Stimulated activated CD8-positive, alpha-beta memory T cell treated with anti-CD3 and anti-CD28 coated beads, Interleukin-2, amount 100 ng/mL, for 1 hour (primary cell): ENCODE measurements around the gene DMD.

Source experiments
- DNase-seq, 2 donors: peaks; one replicate each; pipeline ENCODE4 v3.0.0-alpha.2; 2020; ENCODE audit warnings: low read depth in 2 of 2

The DMD gene

DNA sequence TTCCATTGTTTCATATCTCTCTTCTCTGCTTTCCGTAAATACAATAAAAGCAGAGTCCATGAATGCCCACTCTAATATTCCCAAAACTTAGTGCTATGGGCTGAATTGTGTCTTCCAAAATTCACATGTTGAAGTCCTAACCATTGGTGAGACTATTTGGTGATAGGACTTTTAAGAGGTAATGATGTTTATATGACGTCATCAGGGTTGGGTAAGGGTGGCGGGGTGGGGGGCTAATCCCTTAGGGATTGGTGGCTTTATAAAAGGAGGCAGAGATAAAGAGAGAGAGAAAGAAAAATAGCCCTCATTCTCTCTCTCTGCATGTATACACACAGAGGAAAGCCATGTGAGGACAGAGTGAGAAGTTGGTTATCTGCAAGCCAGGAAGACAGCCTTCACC is 722.2 kb downstream of the DMD start:
- DNase-seq, result no peak

DNA sequence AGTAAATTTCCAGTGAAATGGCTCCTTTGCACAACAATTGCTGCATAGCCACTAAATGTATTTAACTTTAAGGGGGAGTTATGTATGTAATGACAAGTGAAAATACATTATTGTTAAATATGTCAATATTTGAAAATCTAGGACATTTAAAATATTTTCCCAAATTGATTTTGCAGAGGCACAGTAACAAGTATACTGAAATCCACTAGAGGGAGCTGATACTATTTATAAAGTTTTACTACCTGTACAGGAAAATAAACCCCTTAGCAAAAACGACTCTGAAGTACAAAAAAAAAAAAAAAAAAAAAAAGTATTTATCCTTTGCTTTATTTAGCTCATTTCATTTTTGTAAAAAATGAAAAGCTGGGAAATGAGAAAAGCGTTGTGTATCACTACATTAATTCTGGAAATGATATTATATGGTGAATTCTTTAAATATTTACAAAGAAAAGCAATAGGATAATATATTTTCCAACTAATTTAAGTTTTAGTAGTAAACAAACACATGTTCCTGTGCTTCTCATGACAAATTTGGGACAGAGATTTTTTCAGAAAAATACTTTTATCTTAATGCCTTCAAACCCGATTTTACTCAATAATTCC is 727.7 kb downstream of the DMD start:
- DNase-seq, result no peak

DNA sequence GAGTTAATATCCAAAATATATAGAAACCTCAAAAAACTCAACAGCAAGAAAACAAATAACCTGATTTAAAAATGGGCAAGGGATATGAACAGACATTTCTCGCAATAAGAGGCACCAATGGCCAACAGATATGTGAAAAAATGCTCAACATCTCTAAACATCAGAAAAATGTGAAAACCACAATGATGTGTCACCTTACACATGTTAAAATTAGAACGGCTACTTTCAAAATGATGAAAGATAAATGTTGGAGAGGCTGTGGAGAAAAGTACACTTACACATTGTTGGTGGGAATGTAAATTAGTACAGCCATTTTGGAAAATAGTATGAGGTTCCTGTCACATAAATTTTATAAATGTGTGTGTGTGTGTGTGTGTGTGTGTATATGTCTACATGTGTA is 731.3 kb downstream of the DMD start:
- no peak for DNase-seq

DNA sequence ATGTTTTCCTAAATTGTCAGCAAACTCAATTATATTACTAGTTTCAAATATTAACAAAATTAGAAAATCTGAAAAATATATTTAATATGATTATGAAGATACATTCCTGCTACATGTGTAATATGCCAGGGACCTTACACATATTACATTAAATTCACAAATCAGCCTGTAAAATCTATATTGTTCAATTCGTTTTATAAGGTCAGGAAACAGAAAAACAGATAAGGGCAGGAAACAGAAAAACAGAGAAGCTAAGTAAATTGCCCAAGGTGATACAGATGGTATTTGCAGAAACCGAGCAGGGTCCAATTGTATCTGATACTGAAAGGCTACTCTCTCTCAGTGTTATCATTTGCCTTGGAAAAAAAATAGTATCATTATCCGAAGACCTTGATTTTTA is 739.0 kb downstream of the DMD start:
- no peak for DNase-seq

DNA sequence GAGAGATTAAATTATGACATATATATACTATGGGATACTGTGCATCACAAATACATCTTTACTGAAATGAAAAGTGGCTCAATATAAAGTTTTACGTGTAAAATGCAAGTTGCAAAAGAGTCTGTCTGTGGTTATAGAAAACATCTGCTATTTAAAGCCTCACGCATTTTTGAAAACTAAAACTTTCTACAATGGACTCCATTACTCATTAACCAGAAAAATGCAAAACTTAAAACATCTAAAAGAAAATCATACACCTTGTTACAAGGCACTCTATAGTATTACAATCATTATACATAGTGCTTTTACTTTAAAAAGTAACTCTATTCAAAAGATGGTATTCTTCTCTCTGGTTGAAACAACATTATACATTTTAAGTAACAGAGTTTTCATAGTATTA is 755.6 kb downstream of the DMD start:
- DNase-seq, result no peak

DNA sequence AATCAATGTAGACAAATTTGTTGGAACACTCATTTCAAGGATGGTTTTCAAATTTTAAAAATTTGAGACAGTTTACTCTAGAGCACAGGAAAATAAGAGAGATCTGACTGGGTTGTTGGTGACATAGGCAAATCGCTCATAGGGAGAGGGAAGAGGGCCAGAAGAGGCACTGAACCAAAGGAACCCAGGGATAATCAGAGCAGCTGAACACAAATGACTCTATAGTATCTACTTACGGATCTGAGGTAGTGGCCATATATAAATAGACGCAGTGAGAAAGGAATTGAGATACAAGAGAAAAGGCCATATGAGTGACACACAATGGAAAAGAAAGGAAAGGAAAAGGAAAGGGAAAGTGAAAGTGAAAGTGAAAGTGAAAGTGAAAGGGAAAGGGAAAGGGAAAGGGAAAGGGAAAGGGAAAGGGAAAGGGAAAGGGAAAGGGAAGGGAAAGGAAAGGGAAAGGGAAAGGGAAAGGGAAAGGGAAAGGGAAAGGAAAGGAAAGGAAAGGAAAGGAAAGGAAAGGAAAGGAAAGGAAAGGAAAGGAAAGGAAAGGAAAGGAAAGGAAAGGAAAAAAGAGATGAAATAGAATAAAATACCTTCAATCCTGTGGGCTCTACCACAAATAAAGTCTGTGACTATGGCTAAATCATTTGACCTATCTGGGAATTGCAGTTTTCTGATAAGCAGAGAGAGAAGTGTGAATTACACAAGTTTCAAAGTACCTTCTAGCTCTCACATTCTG is 759.2 kb downstream of the DMD start:
- DNase-seq, result no peak

DNA sequence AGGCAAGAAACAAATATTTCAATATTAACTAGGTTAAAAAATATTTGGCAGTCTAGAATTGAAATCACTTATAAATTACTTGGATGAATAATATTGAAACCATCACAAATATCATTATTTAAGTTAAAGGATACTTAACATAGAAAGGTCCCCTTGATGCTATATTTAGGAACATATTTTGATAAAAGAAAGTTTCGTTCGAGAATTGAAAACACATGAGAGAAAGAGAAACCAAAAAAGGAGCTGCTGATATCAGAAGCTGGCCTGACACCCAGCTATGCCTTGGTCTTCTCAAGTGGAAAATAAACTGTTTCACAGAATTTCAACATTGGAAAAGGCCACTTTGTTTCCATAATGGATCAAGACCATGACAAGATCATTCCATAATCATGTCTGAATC is 762.4 kb downstream of the DMD start:
- DNase-seq, result no peak

DNA sequence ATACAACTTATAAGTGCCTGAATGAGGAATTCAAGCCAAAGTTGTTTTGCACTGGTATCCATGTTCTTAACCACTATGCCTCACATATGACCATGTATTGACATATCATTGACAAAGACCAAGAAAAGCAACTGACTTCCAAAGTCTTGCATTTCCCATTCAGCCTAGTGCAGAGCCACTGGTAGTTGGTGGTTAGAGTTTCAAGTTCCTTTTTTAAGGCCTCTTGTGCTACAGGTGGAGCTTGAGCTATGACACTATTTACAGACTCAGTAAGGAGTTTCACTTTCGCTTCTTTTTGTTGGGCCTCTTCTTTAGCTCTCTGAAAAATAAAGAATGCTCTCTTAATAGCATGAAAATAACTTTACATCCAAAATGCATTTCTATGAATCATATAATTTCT is 763.0 kb downstream of the DMD start:
- no peak for DNase-seq

DNA sequence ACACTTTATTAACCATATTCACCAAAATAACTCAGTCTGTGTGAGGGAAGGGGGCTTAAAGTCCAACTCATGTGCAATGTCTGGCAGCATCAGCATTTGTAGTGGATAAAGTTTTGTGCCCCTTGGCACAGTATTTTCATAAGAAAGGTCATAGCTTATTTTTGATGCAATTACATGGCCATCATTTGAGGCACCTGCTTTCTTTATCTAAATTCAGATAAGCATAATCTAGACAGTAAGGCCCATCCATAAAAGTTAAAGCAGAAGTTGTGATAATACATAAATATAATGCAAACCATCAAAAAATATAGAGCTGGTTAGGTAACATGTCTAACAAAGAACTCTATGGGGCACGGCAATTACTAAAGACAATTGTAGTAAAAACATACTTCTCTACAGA is 763.7 kb downstream of the DMD start:
- DNase-seq, result no peak

DNA sequence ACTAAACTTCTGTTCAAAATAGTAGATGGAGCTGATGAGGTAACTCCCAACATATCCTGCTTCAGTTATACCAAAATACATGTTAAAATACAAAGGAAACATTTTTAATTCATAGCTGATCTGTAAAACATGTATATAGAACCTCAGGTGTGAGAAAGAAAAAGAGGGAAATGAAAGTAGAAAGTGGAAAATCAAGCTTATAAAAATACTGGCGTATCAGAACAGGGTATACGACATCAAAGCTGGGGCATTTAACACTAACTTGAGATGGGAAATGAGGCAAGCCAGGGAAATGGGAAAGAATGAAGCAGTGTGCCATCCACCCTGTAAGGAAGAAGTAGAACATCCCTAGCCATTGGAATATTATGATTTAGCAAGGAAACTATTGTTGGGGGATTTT is 767.5 kb downstream of the DMD start:
- DNase-seq, result no peak

DNA sequence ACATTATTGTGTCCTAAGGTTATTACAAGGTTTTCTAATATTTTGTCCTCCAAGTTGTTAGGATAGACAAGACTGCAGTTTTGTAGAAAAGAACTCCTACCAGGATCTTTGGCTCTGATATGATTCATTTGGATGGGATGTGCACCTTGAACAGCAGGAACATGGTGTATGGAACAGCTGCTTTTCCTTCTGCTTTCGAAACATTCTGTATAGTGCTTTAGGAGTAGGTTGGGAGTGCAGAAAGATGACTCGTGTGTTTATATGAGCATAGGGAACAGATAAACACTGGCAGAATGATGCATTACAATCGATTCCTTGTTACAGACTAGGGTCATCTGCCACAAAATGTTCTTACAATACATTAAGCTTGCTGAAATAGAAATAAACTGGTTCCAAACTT is 790.1 kb downstream of the DMD start:
- no peak for DNase-seq

DNA sequence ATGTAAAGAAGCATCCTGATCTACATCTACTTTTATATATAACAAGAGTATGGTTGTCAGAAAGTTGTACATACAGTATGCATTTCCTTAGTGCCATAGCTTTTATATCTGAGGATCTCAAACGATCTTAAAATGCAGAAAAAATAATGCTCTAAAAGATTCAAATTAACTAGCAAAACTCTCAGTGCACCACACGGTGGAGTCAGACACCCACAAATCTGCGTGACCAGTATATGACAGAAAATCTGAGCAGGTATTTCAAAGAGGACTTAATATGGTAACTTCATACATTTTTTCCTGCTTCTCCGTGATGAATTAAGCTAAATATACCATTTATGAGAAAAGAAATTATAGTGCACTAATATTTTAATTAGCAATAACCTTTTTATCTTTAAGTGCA is 803.0 kb downstream of the DMD start:
- DNase-seq, result no peak

DNA sequence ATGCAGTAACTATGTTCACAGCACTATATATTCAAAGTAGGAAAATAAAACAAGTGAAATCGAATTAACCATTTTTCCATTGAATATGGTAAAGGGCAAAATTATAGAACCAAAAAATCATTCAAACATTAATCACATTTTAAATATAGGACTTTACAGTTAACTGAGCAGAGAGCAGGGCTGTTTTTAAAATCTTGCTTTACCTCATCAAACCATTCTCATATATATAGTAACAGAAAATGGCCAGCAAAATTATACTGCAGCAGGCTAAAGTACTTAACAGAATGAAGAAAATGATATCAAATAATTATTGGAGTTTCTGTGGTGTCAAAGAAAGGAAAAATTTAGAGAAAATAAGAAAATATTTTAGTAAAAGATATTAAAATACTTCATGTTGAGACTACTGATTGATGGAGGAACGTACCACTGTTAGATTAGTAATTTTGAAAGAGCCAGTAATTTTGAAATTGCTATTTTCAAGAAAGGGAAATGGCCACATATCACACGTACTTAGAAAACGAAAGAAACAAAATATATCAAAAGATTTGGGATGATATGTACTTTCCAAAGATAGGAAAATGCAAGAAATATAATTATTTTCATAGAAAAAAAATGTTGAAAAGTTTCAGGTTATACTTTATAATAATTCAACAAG is 813.7 kb downstream of the DMD start:
- DNase-seq, result no peak

DNA sequence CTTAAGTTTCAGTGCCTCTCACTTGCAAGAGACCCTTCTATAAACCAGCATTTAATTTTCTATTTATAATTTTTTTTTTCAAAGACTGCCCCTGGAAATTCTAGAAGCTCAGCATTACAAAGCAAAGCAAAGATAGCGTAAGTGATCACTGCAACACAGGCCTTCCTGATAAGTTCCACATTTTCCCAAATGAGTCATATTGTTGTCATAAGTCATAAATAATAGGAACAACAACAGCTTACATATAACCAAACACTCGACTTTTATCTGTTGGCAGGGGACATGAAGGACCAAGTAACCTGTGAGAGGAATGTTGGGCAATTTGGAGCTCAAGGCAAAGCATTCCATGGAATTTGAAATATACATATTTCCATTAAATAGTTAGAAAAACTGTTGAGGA is 815.5 kb downstream of the DMD start:
- DNase-seq, result no peak

DNA sequence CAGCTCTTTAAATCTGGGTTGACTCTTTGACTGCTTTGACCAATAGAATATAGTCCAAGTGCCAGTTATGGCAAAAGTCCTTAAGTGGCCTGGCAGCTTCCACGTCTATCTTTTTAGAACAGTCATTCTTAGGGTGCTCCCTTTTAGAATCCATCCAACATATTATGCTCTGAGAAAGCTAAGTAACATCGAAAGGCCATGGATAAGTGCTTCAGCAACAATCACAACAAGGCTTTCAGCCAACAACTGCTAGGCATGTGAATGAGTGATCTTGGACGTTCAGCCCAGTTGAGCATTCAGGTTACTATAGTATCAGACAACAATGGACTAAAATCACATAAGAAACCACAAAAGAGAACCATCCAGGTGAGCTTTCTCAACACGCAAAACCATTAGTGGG is 818.7 kb downstream of the DMD start:
- DNase-seq, result no peak

DNA sequence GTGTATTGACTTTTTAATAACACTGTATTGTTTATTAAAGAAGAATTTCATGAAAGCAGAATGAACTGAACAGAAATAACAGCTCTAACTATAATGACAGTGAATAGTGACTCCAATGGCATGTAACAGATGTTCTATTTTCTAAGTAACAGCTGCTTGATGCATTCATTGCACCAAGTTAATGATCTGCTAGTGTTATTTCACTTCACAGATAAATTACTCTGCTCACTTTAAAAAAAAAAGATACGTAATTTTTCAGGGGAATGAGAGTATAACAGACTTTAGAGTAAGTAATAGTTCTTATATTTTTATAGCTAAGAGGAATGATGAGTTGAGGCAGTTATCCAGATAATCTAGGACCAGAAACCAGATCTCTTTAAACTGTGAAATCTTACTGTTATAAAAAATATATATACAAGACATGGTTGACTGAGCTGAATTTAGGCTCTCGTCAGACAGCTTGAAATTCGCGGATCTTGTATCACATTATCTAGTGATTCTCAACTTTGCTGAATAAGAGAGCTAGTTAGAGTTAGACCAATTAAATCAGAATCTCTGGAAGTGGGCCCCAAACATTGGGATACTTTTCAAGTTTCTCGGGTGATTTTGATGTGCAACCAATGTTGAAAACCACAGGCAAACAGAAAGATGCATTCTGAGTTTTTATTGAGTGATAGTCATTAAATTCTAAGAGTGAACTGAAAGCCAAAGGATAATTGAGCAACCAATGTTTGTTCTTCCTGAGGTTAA is 840.7 kb downstream of the DMD start:
- no peak for DNase-seq

DNA sequence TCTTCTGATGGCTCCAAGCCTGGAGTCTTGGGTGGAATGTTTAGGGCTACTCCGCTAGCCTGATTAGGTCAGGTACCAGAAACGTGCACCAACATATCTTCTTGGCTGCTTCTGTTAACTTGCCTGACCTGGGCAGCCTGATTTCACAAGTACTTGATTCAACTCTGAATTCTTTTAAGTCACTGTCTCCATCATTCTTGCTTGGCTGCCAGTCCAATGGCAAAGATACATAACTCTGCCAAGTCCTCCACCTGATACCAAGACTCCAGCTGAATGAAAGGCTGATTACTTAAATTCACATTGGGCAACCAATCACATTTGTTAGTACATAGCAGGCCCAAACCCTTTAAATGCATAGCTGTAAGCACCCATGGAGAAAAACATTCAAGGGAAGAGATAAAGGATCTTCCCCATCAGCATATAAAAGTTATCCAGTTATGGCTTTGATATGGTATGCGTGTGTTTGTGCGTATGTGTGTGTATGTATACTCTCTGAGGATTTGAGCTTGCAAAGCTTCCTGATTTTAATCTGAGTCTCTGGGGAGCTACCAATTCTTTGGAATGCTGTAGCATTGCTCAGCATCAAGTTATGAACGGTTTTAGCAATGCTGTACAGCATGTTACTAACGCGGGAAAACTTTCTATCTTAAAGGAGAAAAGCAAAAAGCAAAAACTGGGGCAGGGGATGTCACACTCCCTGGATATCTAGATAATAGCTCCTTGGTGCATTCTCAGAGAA is 917.2 kb downstream of the DMD start:
- DNase-seq, result no peak

DNA sequence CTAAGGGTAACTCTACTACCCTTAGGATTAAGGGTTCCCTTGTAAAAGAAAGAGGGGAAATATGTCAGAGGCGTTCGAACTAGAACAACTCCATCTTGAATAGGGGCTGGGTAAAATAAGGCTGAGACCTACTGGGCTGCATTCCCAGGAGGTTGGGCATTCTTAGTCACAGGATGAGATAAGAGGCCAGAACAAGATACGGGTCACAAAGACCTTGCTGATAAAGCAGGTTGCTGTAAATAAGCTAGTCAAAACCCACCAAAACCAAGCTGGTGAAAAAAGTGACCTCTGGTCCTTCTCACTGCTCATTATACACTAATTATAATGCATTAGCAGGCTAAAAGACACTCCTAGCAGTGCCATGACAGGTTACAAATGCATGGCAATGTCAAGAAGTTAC is 922.0 kb downstream of the DMD start:
- no peak for DNase-seq

DNA sequence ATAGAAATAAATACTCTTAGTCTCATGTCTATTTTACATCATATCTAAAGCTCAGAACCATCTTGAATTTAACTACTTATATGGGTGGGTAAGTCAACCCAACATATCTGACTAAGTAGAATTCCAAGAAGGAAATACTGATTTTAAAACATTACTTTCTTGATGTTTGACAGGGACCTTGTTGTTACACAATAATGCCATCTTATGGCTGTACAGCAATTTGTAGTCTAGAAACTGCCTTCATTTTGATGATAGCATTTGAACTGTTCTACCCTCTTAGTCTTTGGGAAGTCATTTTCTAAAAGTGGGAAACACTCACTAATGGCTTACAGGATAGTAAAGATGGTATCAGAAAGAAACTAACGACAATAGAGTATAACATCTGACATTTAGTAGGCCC is 929.5 kb downstream of the DMD start:
- DNase-seq, result no peak

DNA sequence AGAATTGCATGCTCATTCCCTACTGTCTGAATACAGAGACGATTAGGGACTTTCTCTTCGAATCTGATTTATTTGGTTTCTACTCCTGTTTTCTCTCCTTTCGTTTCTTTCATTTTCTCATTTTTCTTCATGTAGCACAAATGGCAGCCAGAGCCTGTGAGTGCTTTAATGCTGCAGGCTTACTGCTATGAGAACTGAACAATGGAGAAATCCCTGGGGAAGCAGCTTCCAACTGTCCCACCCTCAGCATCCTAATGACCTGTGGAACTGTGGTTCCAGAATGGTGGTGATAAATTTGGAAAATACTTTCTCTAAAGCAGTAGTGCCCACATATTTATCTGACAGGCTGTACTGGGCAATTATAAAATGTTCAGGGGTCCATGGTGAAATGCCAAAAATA is 930.4 kb downstream of the DMD start:
- DNase-seq, result no peak

DNA sequence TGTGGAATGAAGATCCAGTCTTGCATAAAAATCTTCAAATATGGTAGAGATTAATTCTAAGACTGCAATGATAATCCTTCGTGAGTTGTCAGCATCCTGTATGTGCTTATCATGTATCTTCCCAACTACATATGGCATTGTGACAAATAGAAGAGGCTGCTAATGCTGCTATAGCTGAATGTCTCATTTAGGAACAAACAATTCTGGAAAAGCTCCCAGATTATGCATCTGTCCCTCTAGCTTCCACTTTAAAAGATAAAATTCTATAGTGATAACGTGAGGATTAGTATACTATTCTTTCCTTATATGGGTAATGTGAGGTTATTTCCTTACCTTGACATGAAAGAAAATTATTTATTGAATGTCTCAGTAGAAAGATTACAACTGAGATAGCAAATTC is 930.9 kb downstream of the DMD start:
- no peak for DNase-seq

DNA sequence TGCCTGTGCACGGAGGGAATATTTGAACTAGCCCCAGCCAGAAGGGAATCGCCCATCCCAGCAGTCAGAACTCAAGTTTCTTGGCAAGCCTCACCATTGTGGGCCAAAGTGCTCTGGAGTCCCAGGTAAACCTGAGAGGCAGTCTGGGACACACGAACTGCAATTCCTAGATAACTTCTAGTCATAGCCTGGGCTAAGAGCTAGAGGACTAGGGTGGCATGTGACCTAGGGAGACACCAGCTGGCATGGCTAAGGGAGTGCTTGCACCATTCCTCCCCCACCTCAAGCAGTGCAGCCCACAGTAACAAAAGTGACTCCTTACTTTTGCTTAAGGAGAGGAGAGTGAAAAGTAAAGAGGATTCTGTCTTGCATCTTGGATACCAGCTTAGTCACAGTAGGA is 935.2 kb downstream of the DMD start:
- DNase-seq, result no peak
